Gastroesophageal sphincter (tissue), 4 donors: ENCODE results near the gene NANOS1. TPM values are rescaled to one million over a fixed set of nuclear protein-coding genes. Genes with fewer than 3 reads are reported as not detected.

Source experiments
- ATAC-seq: fragments of 150-250 bp; one replicate; pipeline ENCODE4 v1.9.1; 2016; ENCODE audit warnings: mild to moderate bottlenecking, moderate library complexity
- H3K27ac ChIP-seq, 4 donors: fragments of 200-600 bp; sonication (generic) in 3 of 4; 1 replicate in 3 of 4; 2 replicates in 1 of 4; pipeline ENCODE4 v1.5.1; 2016 to 2019
- H3K27me3 ChIP-seq: fragments of 200-600 bp; sonication (generic); one replicate; pipeline ENCODE4 v1.5.1; 2019
- H3K36me3 ChIP-seq, 2 donors: fragments of 200-600 bp; sonication (generic); one replicate each; pipeline ENCODE4 v1.5.1; 2019; ENCODE audit warnings: control low read depth in 1 of 2
- H3K4me1 ChIP-seq, 3 donors: fragments of 200-600 bp; sonication (generic); 1 replicate in 2 of 3; 2 replicates in 1 of 3; pipeline ENCODE4 v1.5.1; 2016 to 2019; ENCODE audit warnings: control low read depth in 2 of 3
- H3K4me3 ChIP-seq, 2 donors: fragments of 200-600 bp; sonication (generic); one replicate each; pipeline ENCODE4 v1.5.1; 2019; ENCODE audit warnings: mild to moderate bottlenecking in 1 of 2, moderate library complexity in 1 of 2
- H3K9me3 ChIP-seq, 3 donors: fragments of 200-600 bp; sonication (generic); one replicate each; pipeline ENCODE4 v1.5.1; 2017 to 2019; ENCODE audit warnings: control low read depth in 2 of 3
- EP300 ChIP-seq: sonication (generic); formaldehyde crosslinking; IDR thresholded peaks from one replicate; pipeline ENCODE4 v1.6.1; 2017; ENCODE audit warnings: antibody characterized with exemption, mild to moderate bottlenecking
- POLR2A ChIP-seq, 2 donors: fragments of 450-650 bp; IDR thresholded peaks; one replicate each; pipeline ENCODE4 v1.6.1; 2017; ENCODE audit warnings: antibody characterized with exemption in 2 of 2, mild to moderate bottlenecking in 2 of 2, moderate library complexity in 1 of 2
- POLR2AphosphoS5 ChIP-seq: sonication (generic); formaldehyde crosslinking; IDR thresholded peaks from one replicate; pipeline ENCODE4 v1.6.1; 2017; ENCODE audit warnings: antibody characterized with exemption
- WGBS, 2 donors: methylation state at CpG; one replicate each; pipeline ENCODE4 v1.1.5; 2018; ENCODE audit warnings: low coverage in 1 of 2; 5-methylcytosine and 5-hydroxymethylcytosine counted together
- total RNA-seq, 4 donors: library from RNA; depleted of rRNA; stranded (reverse); fragments of >200 nt; gene quantifications; one replicate each; pipeline ENCODE4 v1.1.0, GENCODE V29; 2016
- TF ChIP-seq, protein P1 (sequence below), 4 experiments: fragments of 200-600 bp in 2 of 4; fragments of 450-650 bp in 2 of 4; sonication (generic) in 1 of 4; IDR thresholded peaks; one replicate each; pipeline ENCODE4 v1.5.1; 2017 to 2019; ENCODE audit warnings: antibody characterized with exemption in 4 of 4, mild to moderate bottlenecking in 2 of 4, moderate library complexity in 2 of 4

NANOS1 gene
- total RNA-seq, 4 donors from 2014 or later, result 16.1 to 24.1 (median 20.8) TPM

DNA sequence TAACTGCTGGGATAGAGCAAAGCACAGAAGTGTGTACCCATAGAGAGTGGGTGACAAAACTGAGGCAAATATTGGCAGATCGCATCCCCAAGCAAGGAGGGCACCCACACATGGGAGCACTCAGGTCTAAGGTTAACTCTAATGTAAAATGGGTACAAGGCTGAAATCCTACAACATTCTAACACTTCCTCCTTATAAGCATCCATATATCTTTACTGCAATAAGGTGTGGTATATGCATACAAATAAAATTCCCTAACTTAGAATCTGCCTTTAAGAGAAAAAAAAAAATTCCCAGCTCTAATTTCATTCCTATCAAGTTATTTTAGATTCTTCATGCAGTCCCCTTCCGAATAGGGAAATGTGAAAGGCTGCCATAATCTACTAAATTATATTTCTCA is 32.4 kb downstream of the NANOS1 start:
- TF ChIP-seq POLR2AphosphoS5 (no peak), POLR2A (IDR thresholded peaks at IDR 0.05) (no peak), EP300 (no peak)
- TF ChIP-seq, protein P1, sequence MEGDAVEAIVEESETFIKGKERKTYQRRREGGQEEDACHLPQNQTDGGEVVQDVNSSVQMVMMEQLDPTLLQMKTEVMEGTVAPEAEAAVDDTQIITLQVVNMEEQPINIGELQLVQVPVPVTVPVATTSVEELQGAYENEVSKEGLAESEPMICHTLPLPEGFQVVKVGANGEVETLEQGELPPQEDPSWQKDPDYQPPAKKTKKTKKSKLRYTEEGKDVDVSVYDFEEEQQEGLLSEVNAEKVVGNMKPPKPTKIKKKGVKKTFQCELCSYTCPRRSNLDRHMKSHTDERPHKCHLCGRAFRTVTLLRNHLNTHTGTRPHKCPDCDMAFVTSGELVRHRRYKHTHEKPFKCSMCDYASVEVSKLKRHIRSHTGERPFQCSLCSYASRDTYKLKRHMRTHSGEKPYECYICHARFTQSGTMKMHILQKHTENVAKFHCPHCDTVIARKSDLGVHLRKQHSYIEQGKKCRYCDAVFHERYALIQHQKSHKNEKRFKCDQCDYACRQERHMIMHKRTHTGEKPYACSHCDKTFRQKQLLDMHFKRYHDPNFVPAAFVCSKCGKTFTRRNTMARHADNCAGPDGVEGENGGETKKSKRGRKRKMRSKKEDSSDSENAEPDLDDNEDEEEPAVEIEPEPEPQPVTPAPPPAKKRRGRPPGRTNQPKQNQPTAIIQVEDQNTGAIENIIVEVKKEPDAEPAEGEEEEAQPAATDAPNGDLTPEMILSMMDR (IDR thresholded peaks at IDR 0.05), result no peak
- no peak for ATAC-seq
- Histone ChIP-seq H3K27ac (no peak overlapping the region), H3K36me3 (peaks cover 30 to 100% of the 10 kb centered on the region in 2 donors), H3K9me3 (no peaks in the 10 kb centered on the region), H3K27me3 (no peaks in the 10 kb centered on the region), H3K4me3 (no peak overlapping the region), H3K4me1 (no peaks in the 10 kb centered on the region)
- 81 to 90% methylated on average over 1 to 2 of the region's 2 CpGs for WGBS, 2 donors

DNA sequence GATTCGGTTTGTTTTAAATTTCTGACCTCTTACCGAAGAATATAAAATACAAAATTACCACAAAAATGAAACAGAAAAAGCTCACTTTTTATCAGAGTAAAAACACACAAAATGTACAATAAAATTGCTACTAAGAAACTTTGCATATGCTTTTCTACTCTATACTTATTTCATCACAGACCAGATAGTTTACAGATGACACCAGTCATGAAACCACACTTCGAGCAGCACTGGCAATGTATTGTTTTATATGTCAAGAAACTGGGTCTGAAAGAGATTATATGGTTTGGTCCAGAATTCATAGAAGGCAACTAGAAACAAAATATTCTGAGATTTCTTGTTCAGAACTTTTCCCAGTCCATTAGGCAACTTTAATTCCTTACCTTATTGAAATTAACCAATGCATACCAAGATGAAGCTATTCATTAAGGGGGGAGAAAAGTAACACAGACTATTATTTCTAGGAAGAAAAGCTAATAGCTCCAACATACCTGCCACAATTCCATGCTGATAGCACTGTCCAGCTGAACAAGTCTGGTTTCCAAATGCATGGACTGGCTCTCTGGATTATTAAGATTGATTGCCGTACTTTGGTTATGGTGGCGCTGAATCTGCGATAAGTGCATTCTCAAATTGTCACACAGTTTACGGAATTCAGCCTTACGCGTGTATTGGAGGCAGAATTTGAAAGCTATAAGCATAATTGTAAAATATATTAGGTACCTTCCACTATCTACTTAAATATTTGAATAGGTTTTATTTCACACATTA is 41.1 kb downstream of the NANOS1 start:
- Histone ChIP-seq H3K36me3 (peaks cover 12 to 74% of the 10 kb centered on the region in 2 donors), H3K27ac (no peak overlapping the region), H3K4me3 (no peak overlapping the region), H3K9me3 (no peaks in the 10 kb centered on the region), H3K4me1 (peaks cover 0 to 29% (median 0%) of the 10 kb centered on the region in 3 donors), H3K27me3 (no peaks in the 10 kb centered on the region)
- TF ChIP-seq, protein P1 (IDR thresholded peaks at IDR 0.05), result no peak
- TF ChIP-seq EP300, result no peak
- TF ChIP-seq POLR2AphosphoS5, result no peak
- TF ChIP-seq POLR2A (IDR thresholded peaks at IDR 0.05), result no peak
- no peak for ATAC-seq
- 91 to 92% methylated on average over 8 to 9 of the region's 9 CpGs for WGBS, 2 donors

DNA sequence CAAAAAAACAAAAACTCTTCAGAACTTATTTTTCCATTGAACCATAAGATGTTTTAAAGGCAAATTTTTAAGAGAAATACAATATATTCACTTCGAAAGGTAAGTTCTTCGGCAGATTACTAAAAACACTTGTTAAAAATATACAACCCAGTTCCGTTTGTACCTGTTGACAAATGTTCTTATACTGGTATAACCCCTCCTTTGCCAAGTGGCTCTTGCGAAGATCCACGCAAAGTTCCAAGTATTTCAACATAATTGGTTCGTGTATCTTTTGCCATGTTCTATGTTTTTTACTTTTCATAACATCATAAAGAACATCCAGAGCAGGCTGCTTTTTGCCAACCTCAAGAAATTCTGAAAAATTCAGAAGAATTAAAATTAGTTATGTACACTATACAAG is 44.1 kb downstream of the NANOS1 start:
- Histone ChIP-seq H3K36me3 (peaks cover 8 to 44% of the 10 kb centered on the region in 2 donors), H3K4me3 (no peak overlapping the region), H3K27me3 (no peaks in the 10 kb centered on the region), H3K27ac (no peak overlapping the region), H3K4me1 (peaks cover 0 to 59% (median 0%) of the 10 kb centered on the region in 3 donors), H3K9me3 (no peaks in the 10 kb centered on the region)
- WGBS, 2 donors, result 72 to 76% methylated on average over 6 of the region's 6 CpGs
- TF ChIP-seq, protein P1 (IDR thresholded peaks at IDR 0.05), result no peak
- no peak for TF ChIP-seq EP300
- no peak for TF ChIP-seq POLR2A (IDR thresholded peaks at IDR 0.05)
- TF ChIP-seq POLR2AphosphoS5, result no peak
- ATAC-seq, result no peak

DNA sequence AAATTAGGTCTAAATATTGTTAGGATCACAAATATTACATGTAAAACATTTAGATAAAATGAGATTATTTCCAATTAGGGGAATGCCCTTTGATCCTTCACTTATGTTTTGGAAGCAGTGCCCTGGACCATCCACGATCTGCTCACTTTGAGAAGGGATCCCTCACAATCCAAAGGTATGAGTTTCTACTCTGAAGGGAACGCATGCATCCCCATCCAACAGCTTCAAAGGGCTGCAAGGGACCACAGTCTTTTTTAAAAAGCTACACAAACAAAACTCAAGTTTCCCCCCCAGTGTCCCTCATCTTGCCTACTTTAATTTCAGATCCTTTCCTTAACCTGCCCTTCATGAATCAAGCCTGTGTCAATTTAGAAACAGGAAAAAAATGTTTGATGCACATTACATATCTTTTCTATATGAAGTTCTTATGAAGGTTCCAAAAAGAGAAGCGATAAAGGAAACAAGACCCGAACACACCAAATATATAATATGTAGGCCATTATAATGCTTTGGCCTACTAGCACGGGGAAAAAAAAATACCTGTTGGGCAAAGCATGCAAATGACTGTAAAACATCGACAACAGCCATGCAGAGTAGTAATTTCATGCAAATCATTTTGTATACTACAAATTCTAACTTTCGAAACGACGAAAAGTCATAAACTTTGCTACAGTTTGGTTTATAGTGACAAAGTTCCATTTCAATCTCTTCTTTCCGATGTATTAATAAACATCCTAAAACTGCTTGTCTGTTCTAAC is 49.1 kb downstream of the NANOS1 start:
- peak overlapping the region; percentile 82 for H3K4me3 ChIP-seq
- no peak for TF ChIP-seq EP300
- TF ChIP-seq, protein P1 (IDR thresholded peaks at IDR 0.05), result no peak
- TF ChIP-seq POLR2AphosphoS5, result no peak
- TF ChIP-seq POLR2A (IDR thresholded peaks at IDR 0.05), result no peak
- H3K9me3 ChIP-seq, result no peaks in the 10 kb centered on the region
- H3K27me3 ChIP-seq, result no peaks in the 10 kb centered on the region
- WGBS, 2 donors, result 25 to 32% methylated on average over 10 of the region's 10 CpGs
- H3K36me3 ChIP-seq, result no peaks in the 10 kb centered on the region
- peak overlapping the region in 3 of 4 donors; percentile 96 to 99 (median 97) for H3K27ac ChIP-seq
- no peak for ATAC-seq
- peaks cover 0 to 62% (median 0%) of the 10 kb centered on the region in 3 donors for H3K4me1 ChIP-seq
